Measurements from ENCODE around the gene RAB17. TPM values are rescaled to one million over a fixed set of nuclear protein-coding genes. Genes with fewer than 3 reads are reported as not detected.

The RAB17 gene
- total and polyA plus RNA-seq, 2 experiments from 2014 or later = 2.9 to 3.1 TPM

- Histone ChIP-seq H3K4me3 (no peak overlapping the region), H3K9me3 (ENCODE audit: low read depth) (no peaks in the 10 kb centered on the region), H3K27ac (no peak overlapping the region), H3K27me3 (no peaks in the 10 kb centered on the region), H3K36me3 (no peaks in the 10 kb centered on the region), H3K4me1 (ENCODE audit: low read depth) (peaks cover 14% of the 10 kb centered on the region)
- no peak for TF ChIP-seq CTCF (IDR thresholded peaks at IDR 0.05; ENCODE audit: low read depth, low read length)
- DNase-seq (ENCODE audit: low read depth in 1 of 2, low spot score in 1 of 2) = no peak
Measured at GRCh38 chr2:237577956-237578870, 12.3 kb downstream of the RAB17 start.

GRCh38 chr2:237577458-237577857, 13.1 kb downstream of the RAB17 start:
- DNase-seq (ENCODE audit: low read depth in 1 of 2, low spot score in 1 of 2) = no peak
- no peaks in the 10 kb centered on the region for H3K27me3 ChIP-seq
- no peak overlapping the region for H3K4me3 ChIP-seq
- TF ChIP-seq CTCF (IDR thresholded peaks at IDR 0.05; ENCODE audit: low read depth, low read length) = no peak
- peaks cover 11% of the 10 kb centered on the region for H3K4me1 ChIP-seq (ENCODE audit: low read depth)
- H3K9me3 ChIP-seq (ENCODE audit: low read depth) = no peaks in the 10 kb centered on the region
- H3K27ac ChIP-seq = no peak overlapping the region
- no peaks in the 10 kb centered on the region for H3K36me3 ChIP-seq

GRCh38 chr2:237576974-237577373, 13.6 kb downstream of the RAB17 start:
- Histone ChIP-seq H3K27me3 (no peaks in the 10 kb centered on the region), H3K36me3 (no peaks in the 10 kb centered on the region), H3K9me3 (ENCODE audit: low read depth) (no peaks in the 10 kb centered on the region), H3K27ac (no peak overlapping the region), H3K4me1 (ENCODE audit: low read depth) (peaks cover 11% of the 10 kb centered on the region), H3K4me3 (no peak overlapping the region)
- no peak for DNase-seq (ENCODE audit: low read depth in 1 of 2, low spot score in 1 of 2)
- no peak for TF ChIP-seq CTCF (IDR thresholded peaks at IDR 0.05; ENCODE audit: low read depth, low read length)

GRCh38 chr2:237575869-237576862, 14.4 kb downstream of the RAB17 start:
- Histone ChIP-seq H3K4me1 (ENCODE audit: low read depth) (peaks cover 9% of the 10 kb centered on the region), H3K27ac (no peak overlapping the region), H3K4me3 (no peak overlapping the region), H3K9me3 (ENCODE audit: low read depth) (no peaks in the 10 kb centered on the region), H3K27me3 (no peaks in the 10 kb centered on the region), H3K36me3 (no peaks in the 10 kb centered on the region)
- no peak for TF ChIP-seq CTCF (IDR thresholded peaks at IDR 0.05; ENCODE audit: low read depth, low read length)
- DNase-seq (ENCODE audit: low read depth in 1 of 2, low spot score in 1 of 2) = no peak

Measured in cardiac muscle cell (in vitro differentiated cells and primary cell).